ENCODE results near the gene TMEM205. TPM values are rescaled to one million over a fixed set of nuclear protein-coding genes. Genes with fewer than 3 reads are reported as not detected.
A peak's percentile ranks its signal among the peaks of the same experiment; 100 is the strongest.
"Not testable (repeated sequence)": the region's sequence is repeated elsewhere in the genome, so short reads cannot be mapped to it uniquely, and the experiment has no call there.

Gene TMEM205
- total RNA-seq, 1 experiment from 2014 or later: 82.0 TPM

GRCh38 chr19:11356074-11356397, 10.0 kb upstream of the TMEM205 start:
- DNase-seq: no peak
- Mint-ChIP-seq H3K36me3 (ENCODE audit: insufficient read depth, unreplicated experiment) (peaks cover 23% of the 10 kb centered on the region), H3K4me1 (ENCODE audit: low read depth, unreplicated experiment) (peaks cover 8% of the 10 kb centered on the region), H3K4me3 (ENCODE audit: low read depth, unreplicated experiment) (peak overlapping the region; percentile 62), H3K27me3 (ENCODE audit: unreplicated experiment) (peaks cover 37% of the 10 kb centered on the region), H3K27ac (ENCODE audit: unreplicated experiment) (peak overlapping the region; percentile 54), H3K9me3 (ENCODE audit: low read depth, unreplicated experiment) (no peaks in the 10 kb centered on the region)
- intact Hi-C loops (cut with micrococcal nuclease; ENCODE audit: unreplicated experiment): no loop called here
- CTCF ChIA-PET: interaction anchor here (0.6 kb wide), 1 partner anchor 10 kb away, joined by 3 read pairs; no protein-coding TSS in a partner anchor
- TF ChIP-seq, protein P1, sequence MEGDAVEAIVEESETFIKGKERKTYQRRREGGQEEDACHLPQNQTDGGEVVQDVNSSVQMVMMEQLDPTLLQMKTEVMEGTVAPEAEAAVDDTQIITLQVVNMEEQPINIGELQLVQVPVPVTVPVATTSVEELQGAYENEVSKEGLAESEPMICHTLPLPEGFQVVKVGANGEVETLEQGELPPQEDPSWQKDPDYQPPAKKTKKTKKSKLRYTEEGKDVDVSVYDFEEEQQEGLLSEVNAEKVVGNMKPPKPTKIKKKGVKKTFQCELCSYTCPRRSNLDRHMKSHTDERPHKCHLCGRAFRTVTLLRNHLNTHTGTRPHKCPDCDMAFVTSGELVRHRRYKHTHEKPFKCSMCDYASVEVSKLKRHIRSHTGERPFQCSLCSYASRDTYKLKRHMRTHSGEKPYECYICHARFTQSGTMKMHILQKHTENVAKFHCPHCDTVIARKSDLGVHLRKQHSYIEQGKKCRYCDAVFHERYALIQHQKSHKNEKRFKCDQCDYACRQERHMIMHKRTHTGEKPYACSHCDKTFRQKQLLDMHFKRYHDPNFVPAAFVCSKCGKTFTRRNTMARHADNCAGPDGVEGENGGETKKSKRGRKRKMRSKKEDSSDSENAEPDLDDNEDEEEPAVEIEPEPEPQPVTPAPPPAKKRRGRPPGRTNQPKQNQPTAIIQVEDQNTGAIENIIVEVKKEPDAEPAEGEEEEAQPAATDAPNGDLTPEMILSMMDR (IDR thresholded peaks at IDR 0.05; ENCODE audit: unreplicated experiment): no peak
- BruUV-seq (replicated peaks): no TSS peak

DNA sequence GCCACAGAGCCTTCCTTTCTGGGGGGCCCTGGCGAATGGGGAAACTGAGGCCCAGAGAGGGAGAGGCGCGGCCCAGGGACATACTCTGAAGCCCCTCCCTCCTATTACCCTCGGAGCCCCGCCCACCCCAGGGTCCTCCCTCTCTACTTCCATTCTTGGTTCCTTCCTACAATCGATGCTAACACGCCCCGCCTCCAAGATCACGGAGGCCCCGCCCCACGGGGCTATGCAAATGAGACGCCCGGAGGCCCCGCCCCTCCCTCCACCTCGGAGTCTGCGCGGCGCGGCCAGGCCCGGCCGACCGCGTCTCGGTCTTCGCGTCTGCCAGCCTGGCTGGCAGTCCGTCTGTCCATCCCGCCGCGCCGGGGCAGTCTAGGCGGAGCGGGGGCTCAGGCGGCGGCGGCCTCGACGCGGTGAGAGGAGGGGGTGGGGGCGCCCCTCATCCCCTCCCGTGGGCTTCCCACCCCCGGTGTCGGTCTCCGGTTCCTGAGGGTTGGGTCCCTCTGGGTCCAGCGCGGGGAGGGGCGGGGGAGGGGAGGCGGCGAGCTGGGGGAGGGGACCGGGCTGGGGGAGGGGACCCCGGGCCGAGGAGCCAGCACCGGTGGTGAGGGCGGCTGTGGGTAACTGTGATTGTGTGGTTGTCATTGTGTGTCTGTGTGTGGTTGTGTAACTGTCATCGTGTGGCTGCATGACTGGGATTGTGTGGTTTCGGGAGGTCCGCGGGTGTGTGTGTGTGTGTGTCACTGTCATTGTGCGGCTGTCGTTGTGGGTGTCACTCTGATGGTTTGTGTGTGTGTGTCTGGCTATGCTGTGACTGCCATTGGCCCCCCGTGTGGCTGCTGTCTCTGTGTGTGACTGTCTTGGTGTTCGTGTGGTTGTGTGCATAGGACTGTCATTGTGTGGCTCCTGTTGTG, 9.3 kb upstream of the TMEM205 start, which contains the start of gene PLPPR2:
PLPPR2 (plus strand) TSS at position 273 of the 914 bp plus-strand sequence. CDS start 2,242 bp downstream, outside the sequence.
- peaks cover 37% of the 10 kb centered on the region for H3K27me3 Mint-ChIP-seq (ENCODE audit: unreplicated experiment)
- peak; percentile 91 for DNase-seq
- no TSS peak for BruUV-seq (replicated peaks)
- CTCF ChIA-PET: interaction anchor here (0.6 kb wide), 1 partner anchor 10 kb away, joined by 3 read pairs; no protein-coding TSS in a partner anchor
- peak within 1 kb of the TSS; percentile 62 for H3K4me3 Mint-ChIP-seq (ENCODE audit: low read depth, unreplicated experiment)
- peaks cover 8% of the 10 kb centered on the region for H3K4me1 Mint-ChIP-seq (ENCODE audit: low read depth, unreplicated experiment)
- intact Hi-C loops (cut with micrococcal nuclease; ENCODE audit: unreplicated experiment): no loop called here
- peak within 1 kb of the TSS; percentile 54 for H3K27ac Mint-ChIP-seq (ENCODE audit: unreplicated experiment)
- TF ChIP-seq, protein P1 (IDR thresholded peaks at IDR 0.05; ENCODE audit: unreplicated experiment): no peak
- peaks cover 23% of the 10 kb centered on the region for H3K36me3 Mint-ChIP-seq (ENCODE audit: insufficient read depth, unreplicated experiment)
- no peaks in the 10 kb centered on the region for H3K9me3 Mint-ChIP-seq (ENCODE audit: low read depth, unreplicated experiment)

DNA sequence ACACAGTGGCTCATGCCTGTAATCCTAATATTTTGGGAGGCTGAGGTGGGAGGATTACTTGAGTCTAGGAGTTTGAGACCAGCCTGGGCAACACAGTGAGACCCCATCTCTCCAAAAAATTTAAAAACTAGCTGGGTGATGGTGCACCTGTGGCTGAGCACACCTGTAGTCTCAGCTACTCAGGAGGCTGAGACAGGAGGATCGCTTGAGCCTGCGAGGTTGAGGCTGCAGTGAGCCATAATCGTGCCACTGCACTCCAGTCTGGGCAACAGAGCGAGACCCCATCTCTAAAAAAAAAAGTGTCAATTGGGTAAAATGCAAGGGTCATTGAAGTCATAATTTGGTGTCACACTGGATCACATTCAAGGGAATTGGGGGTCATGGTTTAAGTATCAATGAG, 8.0 kb upstream of the TMEM205 start:
- H3K27ac Mint-ChIP-seq (ENCODE audit: unreplicated experiment); CTCF ChIA-PET; BruUV-seq (replicated peaks); DNase-seq; H3K9me3 Mint-ChIP-seq (ENCODE audit: low read depth, unreplicated experiment); intact Hi-C loops (cut with micrococcal nuclease; ENCODE audit: unreplicated experiment); H3K4me1 Mint-ChIP-seq (ENCODE audit: low read depth, unreplicated experiment); H3K4me3 Mint-ChIP-seq (ENCODE audit: low read depth, unreplicated experiment): not testable (repeated sequence)
- Mint-ChIP-seq H3K27me3 (ENCODE audit: unreplicated experiment) (peaks cover 28% of the 10 kb centered on the region), H3K36me3 (ENCODE audit: insufficient read depth, unreplicated experiment) (peaks cover 23% of the 10 kb centered on the region)

DNA sequence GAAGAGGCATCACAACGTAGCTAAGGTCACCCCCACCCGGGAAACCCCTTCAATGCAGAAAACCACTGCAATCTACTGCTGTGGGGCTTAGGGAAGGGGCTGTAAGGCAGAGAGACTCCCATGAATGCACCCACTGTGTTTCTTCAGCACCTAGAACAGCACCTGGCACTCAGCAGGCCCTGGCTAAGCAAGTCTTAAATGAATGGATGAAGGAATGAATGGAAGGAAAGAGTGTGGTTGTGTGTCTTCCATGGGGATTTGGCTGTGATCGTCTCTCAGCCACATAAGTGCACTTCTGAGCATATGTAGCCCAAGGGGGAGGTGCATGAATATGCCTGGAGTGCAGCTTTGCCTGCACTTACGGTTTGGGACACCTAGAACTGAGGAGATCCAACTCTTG, 3.1 kb upstream of the TMEM205 start:
- H3K4me1 Mint-ChIP-seq (ENCODE audit: low read depth, unreplicated experiment): peaks cover 15% of the 10 kb centered on the region
- CTCF ChIA-PET: no interaction called here
- no peak overlapping the region for H3K4me3 Mint-ChIP-seq (ENCODE audit: low read depth, unreplicated experiment)
- H3K9me3 Mint-ChIP-seq (ENCODE audit: low read depth, unreplicated experiment): no peaks in the 10 kb centered on the region
- no peaks in the 10 kb centered on the region for H3K27me3 Mint-ChIP-seq (ENCODE audit: unreplicated experiment)
- H3K36me3 Mint-ChIP-seq (ENCODE audit: insufficient read depth, unreplicated experiment): peaks cover 35% of the 10 kb centered on the region
- no peak overlapping the region for H3K27ac Mint-ChIP-seq (ENCODE audit: unreplicated experiment)
- no TSS peak for BruUV-seq (replicated peaks)
- TF ChIP-seq, protein P1 (IDR thresholded peaks at IDR 0.05; ENCODE audit: unreplicated experiment): no peak
- DNase-seq: no peak
- intact Hi-C loops (cut with micrococcal nuclease; ENCODE audit: unreplicated experiment): no loop called here

Data from Calu3 (cell line).